Activated naive CD4-positive, alpha-beta T cell treated with anti-CD3 and anti-CD28 coated beads, Interleukin-2, amount 10 ng/mL, durations not matched to agents 7 days and 5 days (primary cell): ENCODE measurements around the gene TOM1L1.
"Not testable (repeated sequence)": the region's sequence is repeated elsewhere in the genome, so short reads cannot be mapped to it uniquely, and the experiment has no call there.

Experiments
- CTCF ChIA-PET: fragments of 350-600 bp; sonication (Branson Sonifier 250); formaldehyde crosslinking; loops from one replicate; lab custom pipeline; 2021; ENCODE audit warnings: antibody characterized with exemption; lab: Charles Lee
- DNase-seq: peaks from one replicate; pipeline ENCODE4 v3.0.0-alpha.2; 2020
- H3K27ac Mint-ChIP-seq: one replicate; pipeline ENCODE4 v1.8.0; 2021; ENCODE audit warnings: mild to moderate bottlenecking, moderate library complexity, mixed read lengths
- H3K27me3 Mint-ChIP-seq: one replicate; pipeline ENCODE4 v1.8.0; 2021; ENCODE audit warnings: mild to moderate bottlenecking, mixed read lengths
- H3K36me3 Mint-ChIP-seq: one replicate; pipeline ENCODE4 v1.8.0; 2021; ENCODE audit warnings: mixed read lengths
- H3K4me1 Mint-ChIP-seq: one replicate; pipeline ENCODE4 v1.8.0; 2021; ENCODE audit warnings: mixed read lengths
- H3K4me3 Mint-ChIP-seq: one replicate; pipeline ENCODE4 v1.8.0; 2021; ENCODE audit warnings: mild to moderate bottlenecking, moderate library complexity, mixed read lengths
- H3K9me3 Mint-ChIP-seq: one replicate; pipeline ENCODE4 v1.8.0; 2021; ENCODE audit warnings: mixed read lengths

TOM1L1 gene, protein sequence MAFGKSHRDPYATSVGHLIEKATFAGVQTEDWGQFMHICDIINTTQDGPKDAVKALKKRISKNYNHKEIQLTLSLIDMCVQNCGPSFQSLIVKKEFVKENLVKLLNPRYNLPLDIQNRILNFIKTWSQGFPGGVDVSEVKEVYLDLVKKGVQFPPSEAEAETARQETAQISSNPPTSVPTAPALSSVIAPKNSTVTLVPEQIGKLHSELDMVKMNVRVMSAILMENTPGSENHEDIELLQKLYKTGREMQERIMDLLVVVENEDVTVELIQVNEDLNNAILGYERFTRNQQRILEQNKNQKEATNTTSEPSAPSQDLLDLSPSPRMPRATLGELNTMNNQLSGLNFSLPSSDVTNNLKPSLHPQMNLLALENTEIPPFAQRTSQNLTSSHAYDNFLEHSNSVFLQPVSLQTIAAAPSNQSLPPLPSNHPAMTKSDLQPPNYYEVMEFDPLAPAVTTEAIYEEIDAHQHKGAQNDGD

DNA sequence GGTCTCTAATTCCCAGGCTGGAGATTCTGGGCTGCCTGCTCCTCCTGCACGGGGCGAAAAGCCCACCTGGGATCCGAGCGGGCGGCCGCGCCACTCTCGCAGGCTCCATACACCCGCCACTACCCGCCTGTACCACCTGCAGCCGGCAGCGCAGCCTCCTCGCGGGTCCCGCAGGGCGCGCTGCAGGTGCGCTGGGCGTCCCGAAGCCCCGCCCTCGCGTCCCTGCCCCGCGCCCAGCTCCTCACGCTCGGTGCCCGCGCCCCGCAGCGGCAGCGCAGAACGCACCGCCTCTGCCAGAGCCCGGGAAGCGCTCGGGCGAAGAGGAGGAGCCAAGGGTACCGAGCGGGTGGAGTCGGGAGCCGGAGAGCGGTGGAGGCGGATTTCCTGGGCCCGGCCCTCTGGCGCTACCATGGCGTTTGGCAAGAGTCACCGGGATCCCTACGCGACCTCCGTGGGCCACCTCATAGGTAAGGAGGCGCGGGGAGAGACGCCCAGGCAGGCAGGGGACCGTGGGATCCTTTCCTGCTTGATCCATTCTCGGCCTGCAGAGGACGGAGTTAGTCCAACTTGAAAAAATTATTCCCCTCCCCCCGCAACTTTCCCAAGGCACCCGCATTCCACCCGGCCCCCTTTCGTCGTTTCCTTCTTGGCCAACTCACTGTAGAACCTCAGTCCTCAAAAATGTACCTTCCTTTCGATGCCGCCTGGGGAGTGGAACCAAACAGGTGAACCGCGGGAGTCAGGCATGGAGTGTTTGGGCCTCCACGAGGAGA, at the start of gene TOM1L1:
Gene TOM1L1 (plus strand): TSS at position 396 of the 773 bp plus-strand sequence. CDS start 14 bp downstream, at position 410.
- peak within 1 kb of the TSS; percentile 10 for H3K4me3 Mint-ChIP-seq
- H3K27me3 Mint-ChIP-seq, result peaks cover 40% of the 10 kb centered on the region
- CTCF ChIA-PET, result no interaction called here
- peak; percentile 43 for DNase-seq
- no peak within 1 kb of the TSS for H3K27ac Mint-ChIP-seq
- H3K9me3 Mint-ChIP-seq, result no peaks in the 10 kb centered on the region
- peaks cover 10% of the 10 kb centered on the region for H3K4me1 Mint-ChIP-seq
- no peaks in the 10 kb centered on the region for H3K36me3 Mint-ChIP-seq

- H3K27ac Mint-ChIP-seq, result no peak overlapping the region
- no peaks in the 10 kb centered on the region for H3K27me3 Mint-ChIP-seq
- no peaks in the 10 kb centered on the region for H3K9me3 Mint-ChIP-seq
- H3K4me3 Mint-ChIP-seq, result no peak overlapping the region
- H3K4me1 Mint-ChIP-seq, result no peaks in the 10 kb centered on the region
- no peaks in the 10 kb centered on the region for H3K36me3 Mint-ChIP-seq
- no peak for DNase-seq
- CTCF ChIA-PET, result no interaction called here
Observed at GRCh38 chr17:54859187-54859586, 41.5 kb upstream of the TOM1L1 start.

GRCh38 chr17:54860617-54861470, 39.8 kb upstream of the TOM1L1 start:
- DNase-seq, result no peak
- no peaks in the 10 kb centered on the region for H3K4me1 Mint-ChIP-seq
- H3K36me3 Mint-ChIP-seq, result no peaks in the 10 kb centered on the region
- H3K9me3 Mint-ChIP-seq, result no peaks in the 10 kb centered on the region
- no peaks in the 10 kb centered on the region for H3K27me3 Mint-ChIP-seq
- CTCF ChIA-PET, result no interaction called here
- no peak overlapping the region for H3K4me3 Mint-ChIP-seq
- H3K27ac Mint-ChIP-seq, result no peak overlapping the region

GRCh38 chr17:54861471-54861983, 39.1 kb upstream of the TOM1L1 start:
- no peaks in the 10 kb centered on the region for H3K4me1 Mint-ChIP-seq
- no peak for DNase-seq
- no peaks in the 10 kb centered on the region for H3K27me3 Mint-ChIP-seq
- peak overlapping the region; percentile 0 for H3K27ac Mint-ChIP-seq
- no peak overlapping the region for H3K4me3 Mint-ChIP-seq
- no peaks in the 10 kb centered on the region for H3K36me3 Mint-ChIP-seq
- no peaks in the 10 kb centered on the region for H3K9me3 Mint-ChIP-seq
- CTCF ChIA-PET, result no interaction called here

- H3K27me3 Mint-ChIP-seq, result no peaks in the 10 kb centered on the region
- no peaks in the 10 kb centered on the region for H3K4me1 Mint-ChIP-seq
- no peaks in the 10 kb centered on the region for H3K36me3 Mint-ChIP-seq
- no peaks in the 10 kb centered on the region for H3K9me3 Mint-ChIP-seq
- no peak overlapping the region for H3K27ac Mint-ChIP-seq
- CTCF ChIA-PET, result no interaction called here
- DNase-seq, result no peak
- H3K4me3 Mint-ChIP-seq, result no peak overlapping the region
Observed at GRCh38 chr17:54863176-54863575, 37.5 kb upstream of the TOM1L1 start.

DNA sequence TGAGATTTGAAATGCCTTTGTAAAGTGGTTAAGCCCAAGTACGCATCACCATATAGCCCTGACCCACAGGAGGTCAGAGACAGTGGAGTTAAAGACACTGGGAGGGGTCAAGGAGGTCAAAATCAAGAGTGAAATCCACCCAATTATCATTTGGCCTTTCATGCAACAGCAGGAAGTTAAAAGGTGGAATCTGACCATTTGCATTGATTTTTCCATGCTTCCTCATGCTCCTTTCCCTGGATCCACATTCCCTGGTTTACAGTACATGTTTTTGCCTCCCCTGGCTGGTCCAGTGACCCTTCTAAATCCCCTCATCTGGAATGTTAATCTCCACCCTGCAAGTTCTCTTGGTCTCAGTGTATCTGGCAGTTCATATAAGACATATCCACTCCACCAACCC, 36.6 kb upstream of the TOM1L1 start:
- Mint-ChIP-seq H3K27me3 (no peaks in the 10 kb centered on the region), H3K9me3 (no peaks in the 10 kb centered on the region), H3K27ac (no peak overlapping the region), H3K36me3 (no peaks in the 10 kb centered on the region), H3K4me3 (no peak overlapping the region), H3K4me1 (no peaks in the 10 kb centered on the region)
- no peak for DNase-seq
- CTCF ChIA-PET, result no interaction called here

- Mint-ChIP-seq H3K27me3 (no peaks in the 10 kb centered on the region), H3K4me1 (no peaks in the 10 kb centered on the region), H3K36me3 (no peaks in the 10 kb centered on the region), H3K27ac (no peak overlapping the region), H3K4me3 (no peak overlapping the region), H3K9me3 (no peaks in the 10 kb centered on the region)
- CTCF ChIA-PET, result no interaction called here
- no peak for DNase-seq
Observed at GRCh38 chr17:54864636-54865356, 35.9 kb upstream of the TOM1L1 start.

GRCh38 chr17:54867634-54868033, 33.0 kb upstream of the TOM1L1 start:
- no peaks in the 10 kb centered on the region for H3K4me1 Mint-ChIP-seq

GRCh38 chr17:54870671-54871175, 29.9 kb upstream of the TOM1L1 start:
- Mint-ChIP-seq H3K36me3 (no peaks in the 10 kb centered on the region), H3K4me3 (no peak overlapping the region), H3K9me3 (no peaks in the 10 kb centered on the region), H3K27ac (no peak overlapping the region), H3K27me3 (no peaks in the 10 kb centered on the region), H3K4me1 (no peaks in the 10 kb centered on the region)
- CTCF ChIA-PET, result no interaction called here
- no peak for DNase-seq

More at GRCh38 chr17:54867634-54868033, 33.0 kb upstream of the TOM1L1 start:
- CTCF ChIA-PET, result no interaction called here
- Mint-ChIP-seq H3K9me3 (no peaks in the 10 kb centered on the region), H3K4me3 (no peak overlapping the region), H3K36me3 (no peaks in the 10 kb centered on the region), H3K27me3 (no peaks in the 10 kb centered on the region), H3K27ac (no peak overlapping the region)
- DNase-seq, result no peak

GRCh38 chr17:54875906-54876305, 24.7 kb upstream of the TOM1L1 start:
- H3K36me3 Mint-ChIP-seq, H3K27ac Mint-ChIP-seq, H3K9me3 Mint-ChIP-seq, H3K4me3 Mint-ChIP-seq, H3K4me1 Mint-ChIP-seq, CTCF ChIA-PET, H3K27me3 Mint-ChIP-seq, DNase-seq: not testable (repeated sequence)

- no peaks in the 10 kb centered on the region for H3K4me1 Mint-ChIP-seq
- no peak overlapping the region for H3K27ac Mint-ChIP-seq
- H3K27me3 Mint-ChIP-seq, result no peaks in the 10 kb centered on the region
- CTCF ChIA-PET, result no interaction called here
- no peaks in the 10 kb centered on the region for H3K9me3 Mint-ChIP-seq
- H3K4me3 Mint-ChIP-seq, result no peak overlapping the region
- DNase-seq, result no peak
- H3K36me3 Mint-ChIP-seq, result no peaks in the 10 kb centered on the region
Observed at GRCh38 chr17:54876656-54877195, 23.9 kb upstream of the TOM1L1 start.

GRCh38 chr17:54881255-54881972, 19.2 kb upstream of the TOM1L1 start:
- Mint-ChIP-seq H3K4me1 (no peaks in the 10 kb centered on the region), H3K36me3 (no peaks in the 10 kb centered on the region), H3K27ac (no peak overlapping the region), H3K4me3 (no peak overlapping the region), H3K9me3 (no peaks in the 10 kb centered on the region), H3K27me3 (no peaks in the 10 kb centered on the region)
- DNase-seq, result no peak
- CTCF ChIA-PET, result no interaction called here

DNA sequence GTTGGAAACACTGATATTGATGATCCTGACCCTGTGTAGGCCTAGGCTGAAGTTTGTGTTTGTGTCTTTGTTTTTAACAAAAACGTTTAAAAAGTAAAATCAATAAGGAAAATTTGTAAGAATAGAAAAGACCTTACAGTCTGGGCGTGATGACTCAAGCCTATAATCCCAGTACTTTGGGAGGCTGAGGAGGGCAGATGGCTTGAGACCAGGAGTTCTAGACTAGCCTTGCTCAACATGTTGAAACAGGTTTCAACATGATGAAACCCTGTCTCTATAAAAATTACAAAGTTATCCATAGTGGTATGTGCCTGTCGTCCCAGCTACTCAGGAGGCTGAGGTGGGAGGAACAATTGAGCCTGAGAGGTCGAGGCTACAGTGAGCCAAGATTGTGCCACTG, 18.3 kb upstream of the TOM1L1 start:
- H3K27ac Mint-ChIP-seq, result no peak overlapping the region
- no peaks in the 10 kb centered on the region for H3K9me3 Mint-ChIP-seq
- H3K27me3 Mint-ChIP-seq, result no peaks in the 10 kb centered on the region
- CTCF ChIA-PET, result no interaction called here
- no peak overlapping the region for H3K4me3 Mint-ChIP-seq
- no peak for DNase-seq
- H3K4me1 Mint-ChIP-seq, result no peaks in the 10 kb centered on the region
- no peaks in the 10 kb centered on the region for H3K36me3 Mint-ChIP-seq
